T1000 (cell line): Measurements from ENCODE around the gene ZFYVE27.

ENCODE experiments used
- DNase-seq: peaks from one replicate; lab custom pipeline; 2025; ENCODE audit warnings: mixed read lengths; lab: John Stamatoyannopoulos, UW

The ZFYVE27 gene

DNA sequence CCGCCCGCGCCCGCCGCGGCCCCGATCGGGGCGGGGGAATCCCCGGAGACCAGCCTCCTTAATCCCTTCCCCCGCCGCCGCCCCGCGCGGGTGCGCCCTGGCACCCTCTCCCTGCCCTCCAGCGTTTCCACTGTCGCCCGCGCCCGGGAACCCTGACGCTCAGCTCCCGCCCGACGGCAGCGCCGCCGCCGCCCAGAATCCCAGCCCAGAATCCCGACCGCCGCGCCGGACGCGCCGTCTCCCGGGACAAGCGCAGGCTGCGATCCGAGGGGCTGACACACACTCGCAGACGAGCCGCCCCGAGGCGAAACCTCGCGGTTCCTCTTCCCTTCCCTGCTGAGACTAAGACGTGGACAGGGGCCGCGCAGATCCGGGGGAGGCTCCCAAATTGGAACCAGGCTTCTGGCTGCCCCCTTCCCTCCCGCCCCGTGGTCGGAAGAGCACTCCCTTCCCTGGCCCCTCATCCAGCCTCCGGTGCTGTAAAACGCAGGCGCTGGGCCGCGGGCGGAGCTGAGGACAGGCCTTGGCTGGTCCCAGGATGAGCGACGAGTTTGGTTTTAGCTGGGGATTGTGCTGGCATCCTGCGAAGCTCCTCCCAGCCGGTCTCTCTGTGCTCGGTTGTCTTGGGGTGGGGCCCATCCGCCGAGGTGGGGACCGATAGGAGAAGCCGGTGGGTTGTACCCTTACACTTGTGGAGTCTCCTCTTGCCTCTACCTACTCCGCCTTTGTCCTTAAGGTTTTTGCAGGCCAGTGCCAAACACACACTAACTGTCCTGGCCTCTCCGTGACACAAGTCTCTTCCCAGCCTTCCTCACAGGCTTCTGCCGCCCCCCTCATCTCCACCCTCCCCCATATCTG, 22.3 kb upstream of the ZFYVE27 start:
- DNase-seq, result peak; percentile 76

DNA sequence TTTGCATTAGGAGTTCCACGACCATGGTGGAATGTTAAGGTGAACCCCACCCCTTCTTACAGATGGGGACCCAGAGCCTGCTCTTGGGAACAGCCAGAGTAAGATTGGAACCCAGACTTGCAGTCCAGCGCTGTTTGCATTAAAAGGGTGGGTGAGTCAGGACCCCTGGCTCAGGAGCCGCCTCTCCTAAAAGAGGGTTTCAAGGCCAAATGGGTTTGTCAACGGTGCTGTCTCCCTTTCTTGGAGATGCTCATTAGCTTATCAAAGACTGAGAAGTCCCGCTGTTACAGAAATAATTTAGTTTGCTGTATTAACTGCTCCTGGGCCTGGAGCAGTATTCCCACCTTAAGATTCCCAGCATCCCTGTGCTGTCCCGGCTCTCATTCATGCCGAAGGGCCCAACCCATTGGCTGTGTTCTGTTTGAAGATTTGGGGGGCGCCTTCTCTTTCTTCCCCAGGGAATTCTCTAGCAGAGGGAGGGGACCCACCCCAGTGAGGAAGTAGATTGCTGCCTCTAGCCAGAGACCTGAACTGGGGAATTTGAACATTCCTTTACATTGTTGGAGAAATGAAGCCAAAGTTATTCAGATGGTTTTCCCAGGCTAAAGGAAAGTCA, 21.6 kb upstream of the ZFYVE27 start:
- no peak for DNase-seq

DNA sequence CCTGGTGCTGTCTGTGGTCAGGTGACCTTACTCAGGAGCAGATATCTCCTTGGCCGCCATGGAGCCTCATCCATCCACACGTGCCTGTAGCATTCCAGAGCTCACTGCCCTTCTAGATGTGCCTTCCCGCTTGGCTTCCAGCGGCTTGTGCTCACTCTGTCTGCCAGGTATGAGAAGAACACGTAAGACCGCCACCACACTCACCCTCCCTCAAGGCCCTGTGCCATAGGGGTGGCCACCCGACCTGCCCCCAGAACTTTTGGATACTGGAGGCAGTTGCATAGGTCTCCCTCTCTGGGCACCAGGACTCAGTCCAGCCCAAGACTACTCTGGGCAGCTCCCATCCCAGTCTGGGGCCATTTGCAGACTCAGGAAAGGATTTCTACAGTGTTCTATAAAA, 19.3 kb upstream of the ZFYVE27 start:
- no peak for DNase-seq

DNA sequence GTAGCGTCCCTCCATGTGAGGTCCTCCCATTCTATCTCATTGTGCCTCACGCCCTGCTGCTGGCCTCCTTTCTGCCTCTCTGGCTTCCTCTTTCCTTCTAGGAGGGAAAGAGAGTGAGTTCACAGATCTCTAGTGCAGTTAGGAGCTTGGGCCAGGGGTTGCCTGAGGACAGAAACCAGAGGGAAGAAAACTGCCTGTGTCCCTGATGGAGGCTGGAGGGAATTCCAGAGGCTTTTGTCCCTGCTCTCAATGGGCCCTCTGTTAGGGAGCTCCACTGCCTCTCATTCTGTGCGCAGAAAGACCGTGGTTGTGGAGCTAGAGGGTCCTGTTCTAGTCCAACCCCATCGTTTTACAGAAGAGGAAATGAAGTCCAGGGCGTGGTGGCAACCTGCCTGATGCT, 18.8 kb upstream of the ZFYVE27 start:
- no peak for DNase-seq

DNA sequence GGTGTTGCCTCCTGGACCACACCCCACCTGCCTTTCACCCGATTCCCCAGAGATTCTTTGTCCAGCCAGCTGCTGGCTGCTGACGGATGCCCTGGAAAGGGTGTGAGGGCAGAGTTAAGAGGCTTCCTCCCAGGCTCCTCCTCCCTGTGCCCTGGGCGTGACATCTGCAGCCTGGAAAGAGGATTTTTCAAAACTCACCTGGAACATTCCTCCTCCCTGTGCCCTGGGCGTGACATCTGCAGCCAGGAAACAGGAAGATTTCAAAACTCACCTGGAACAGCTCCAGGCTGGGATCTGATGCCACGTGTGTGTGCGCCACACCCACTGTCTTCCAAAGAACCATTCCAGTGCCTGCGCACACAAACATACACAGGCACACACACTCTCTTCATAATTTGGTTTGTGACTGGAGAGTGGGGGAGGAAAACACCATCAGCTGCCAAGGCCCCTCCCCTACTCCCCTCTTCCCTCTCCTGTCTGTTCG, 18.2 kb upstream of the ZFYVE27 start:
- DNase-seq, result no peak

DNA sequence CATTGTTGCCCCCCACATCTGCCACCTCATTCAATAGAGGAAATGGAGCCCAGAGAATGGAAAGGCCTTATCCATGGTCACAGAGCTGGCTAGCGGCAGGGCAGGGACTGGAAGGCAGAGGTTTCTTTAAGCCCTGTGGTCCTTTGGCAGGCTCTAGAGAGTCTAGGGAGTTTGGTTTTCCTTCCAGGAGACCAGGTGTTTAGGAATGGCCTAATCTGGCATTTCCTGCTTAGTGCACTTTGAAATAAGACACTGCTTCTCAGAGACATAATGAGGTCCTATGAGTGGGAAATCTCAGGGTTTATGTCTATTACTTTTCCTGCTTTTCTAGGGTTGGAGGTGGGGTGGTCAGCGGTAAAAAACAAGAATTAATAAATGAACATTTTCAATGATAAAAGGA, 17.3 kb upstream of the ZFYVE27 start:
- no peak for DNase-seq

DNA sequence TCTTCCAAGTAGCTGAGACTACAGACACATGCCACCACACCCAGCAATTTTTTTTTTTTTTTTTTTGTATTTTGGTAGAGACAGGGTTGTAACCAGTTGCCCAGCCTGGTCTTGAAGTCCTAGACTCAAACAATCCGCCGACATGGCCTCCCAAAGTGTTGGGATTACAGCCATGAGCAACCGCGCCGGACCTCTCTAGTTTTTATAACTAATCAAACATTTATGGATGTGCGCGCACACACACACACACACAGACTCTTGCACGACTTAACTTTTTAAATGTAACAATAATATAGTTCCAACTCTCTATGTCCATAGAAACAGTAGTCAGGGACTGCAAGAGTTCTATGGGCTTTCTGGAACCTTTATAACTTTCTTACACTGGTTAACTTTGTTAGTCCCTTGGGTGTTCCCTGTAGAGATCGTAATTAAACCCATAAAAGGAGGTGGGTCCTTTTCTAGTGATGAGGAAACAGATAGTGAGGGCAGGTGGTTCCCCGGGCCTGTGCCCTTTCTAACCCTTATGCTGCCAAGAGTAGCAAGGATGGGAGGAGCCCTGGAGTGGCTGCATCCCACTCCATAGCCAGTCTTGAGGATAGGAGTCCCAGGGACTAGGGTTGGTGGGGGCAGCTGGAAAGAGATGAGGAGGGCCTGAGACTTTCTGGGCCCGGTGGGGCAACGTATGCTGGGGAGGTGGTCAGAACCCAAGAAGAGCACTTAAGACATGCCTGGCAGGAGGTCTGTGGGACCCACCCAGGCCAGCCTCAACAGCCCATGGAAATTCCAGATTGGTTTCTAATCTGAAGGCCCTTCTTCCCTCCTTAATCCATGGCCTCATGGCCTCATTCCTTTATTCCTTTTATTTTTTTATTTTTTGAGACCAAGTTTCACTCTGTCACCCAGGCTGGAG, 14.8 kb upstream of the ZFYVE27 start:
- no peak for DNase-seq

DNA sequence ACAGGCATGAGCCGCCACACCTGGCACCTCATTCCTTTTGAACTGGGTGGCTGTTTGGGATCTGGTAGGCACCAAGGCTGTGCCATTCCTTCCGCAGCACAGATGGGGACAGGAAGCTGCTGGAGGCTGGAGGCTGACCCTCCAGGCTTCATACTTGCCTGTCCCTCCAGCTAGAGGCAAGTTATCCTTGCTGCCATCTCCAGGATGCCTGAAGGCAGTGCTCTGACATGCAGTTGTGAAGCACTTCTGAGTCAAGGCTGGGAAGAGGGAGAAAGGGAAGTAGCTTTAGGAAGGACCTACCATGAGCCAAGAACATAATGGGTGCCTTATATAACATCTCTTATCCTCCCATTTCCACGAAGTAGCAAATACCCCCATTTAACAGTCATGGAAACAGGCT, 13.9 kb upstream of the ZFYVE27 start:
- DNase-seq, result no peak

DNA sequence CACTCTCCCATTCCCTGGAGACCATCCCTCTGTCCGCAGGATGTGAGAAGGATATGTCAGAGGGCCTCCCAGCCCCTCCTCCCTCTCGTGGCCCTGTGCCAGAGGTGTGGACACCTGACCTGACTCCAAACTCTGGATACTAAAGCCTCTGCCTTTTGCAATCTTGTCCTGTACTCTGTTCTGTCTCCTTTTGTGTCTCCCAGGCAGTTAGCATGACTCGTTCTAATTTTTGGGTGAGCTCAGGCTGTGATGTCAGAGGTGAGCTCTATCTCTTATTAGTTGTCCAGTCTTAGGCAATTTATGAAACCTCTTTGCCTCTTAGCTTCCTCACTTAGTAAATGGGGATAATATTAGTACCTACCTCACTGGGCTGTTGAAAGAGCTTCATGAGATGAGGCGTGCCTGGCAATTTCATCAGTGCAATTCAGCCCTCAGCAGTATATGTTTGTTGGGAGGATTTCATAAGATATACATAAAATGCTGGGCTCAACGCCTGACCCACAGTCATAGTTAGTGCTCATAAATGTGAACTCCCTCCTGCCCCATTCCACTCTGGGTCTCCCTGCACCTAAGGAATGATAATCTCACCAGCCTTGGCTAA, 12.5 kb upstream of the ZFYVE27 start:
- no peak for DNase-seq

DNA sequence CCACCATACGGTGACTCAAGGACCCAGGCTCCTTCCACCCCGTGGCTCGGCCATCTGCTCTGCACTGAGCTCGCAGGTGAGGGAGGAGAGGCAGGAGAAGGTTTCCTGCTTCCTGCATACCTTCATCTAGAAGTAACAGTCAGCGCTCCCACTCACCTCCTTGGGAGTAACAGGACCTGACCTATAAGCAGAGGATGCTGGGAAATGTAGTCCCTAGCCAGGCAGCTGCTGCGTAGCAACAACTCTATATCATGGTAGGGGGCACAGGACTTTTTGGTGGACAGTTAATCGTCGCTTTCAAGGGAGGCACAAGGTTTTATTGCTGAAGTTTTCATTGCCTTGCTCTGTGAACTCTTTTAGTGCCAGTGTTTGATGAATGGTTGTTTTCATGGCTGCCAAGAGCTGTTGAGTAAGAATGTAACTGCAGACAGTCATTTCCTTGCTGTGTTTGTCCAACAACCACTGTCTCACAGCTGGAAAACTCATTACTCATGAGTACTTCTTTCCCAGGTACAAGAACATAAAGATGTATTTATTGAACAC, 10.2 kb upstream of the ZFYVE27 start:
- DNase-seq, result peak; percentile 36

DNA sequence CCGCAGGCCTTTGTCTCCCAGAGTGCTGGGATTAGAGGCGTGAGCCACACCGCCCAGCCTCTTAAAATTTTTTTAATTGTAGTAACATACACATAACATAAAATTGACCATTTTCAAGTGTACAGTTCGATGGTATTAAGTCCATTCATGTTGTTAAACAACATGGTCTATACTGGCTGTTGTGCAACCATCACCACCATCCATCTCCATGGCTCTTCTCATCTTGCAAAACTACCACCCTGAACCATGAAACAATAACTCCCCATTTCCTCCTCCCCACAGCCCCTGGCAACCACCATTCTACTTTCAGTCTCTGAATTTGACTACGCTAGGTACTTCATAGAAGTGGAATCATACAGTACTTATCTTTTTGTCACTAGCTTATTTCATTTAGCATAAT, 7.9 kb upstream of the ZFYVE27 start:
- DNase-seq, result no peak

DNA sequence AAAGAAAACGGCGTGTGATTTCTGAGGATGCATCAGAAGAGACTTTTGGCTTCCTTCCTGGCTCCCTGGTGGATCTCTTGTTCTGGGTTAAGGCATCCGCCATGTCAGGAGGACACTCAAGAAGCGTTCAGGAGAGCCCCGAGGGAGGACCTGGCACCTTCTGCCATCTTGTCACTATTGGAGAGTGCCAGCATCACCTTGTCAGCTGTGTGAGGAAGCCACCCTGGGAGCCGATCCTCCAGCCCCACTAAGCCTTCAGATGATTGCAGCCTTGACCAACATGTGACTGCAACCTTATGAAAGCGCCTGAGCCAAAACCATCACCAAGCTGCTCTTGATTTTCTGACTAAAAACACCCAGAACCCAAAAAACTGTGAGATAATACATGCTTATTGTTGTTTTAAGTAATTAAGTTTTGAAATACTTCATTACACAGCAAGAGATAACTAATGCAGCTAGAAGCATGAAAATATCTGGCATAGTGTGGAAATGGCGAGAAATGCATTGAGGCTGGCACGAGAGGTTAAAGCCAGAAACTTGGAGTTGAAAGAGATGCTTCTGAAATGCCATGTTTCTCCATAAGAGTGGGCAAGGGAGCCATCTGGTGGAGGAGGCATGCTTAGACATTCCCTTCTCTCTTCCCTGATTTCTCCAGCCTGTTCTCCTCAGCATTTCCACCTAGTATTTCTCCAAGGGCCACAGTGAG, 5.4 kb upstream of the ZFYVE27 start:
- DNase-seq, result peak; percentile 70

DNA sequence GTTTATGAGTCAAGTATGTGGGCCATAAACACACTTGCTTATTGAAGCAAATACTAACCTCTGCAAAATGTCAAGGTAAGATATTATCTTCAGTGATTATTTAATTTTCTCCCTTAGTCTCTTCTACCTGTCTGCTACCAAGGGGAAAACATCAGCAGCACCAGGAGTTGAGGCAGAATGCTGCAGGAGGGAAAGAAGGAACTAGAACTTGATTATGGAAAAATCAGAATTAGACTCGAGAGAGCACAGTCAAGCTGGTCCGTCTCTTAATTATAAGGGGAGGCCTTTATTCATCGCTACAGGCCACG, 4.9 kb upstream of the ZFYVE27 start:
- DNase-seq, result no peak

DNA sequence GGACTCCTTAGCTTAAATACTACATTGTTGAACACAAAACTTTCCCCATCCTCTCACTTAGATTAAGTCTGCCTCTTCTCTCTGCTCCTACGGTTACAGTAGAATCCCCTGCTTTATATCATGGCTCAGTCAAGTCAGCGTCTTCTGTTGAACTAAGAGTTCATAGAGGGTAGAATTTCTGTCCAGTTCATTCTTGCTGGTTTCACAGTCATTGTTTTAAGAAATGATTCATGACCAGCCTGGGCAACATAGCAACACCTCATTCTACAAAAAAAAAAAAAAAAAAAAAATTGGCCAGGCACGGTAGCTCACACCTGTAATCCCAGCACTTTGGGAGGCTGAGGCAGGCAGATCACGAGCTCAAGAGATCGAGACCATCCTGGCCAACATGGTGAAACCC, 3.7 kb upstream of the ZFYVE27 start:
- DNase-seq, result no peak

DNA sequence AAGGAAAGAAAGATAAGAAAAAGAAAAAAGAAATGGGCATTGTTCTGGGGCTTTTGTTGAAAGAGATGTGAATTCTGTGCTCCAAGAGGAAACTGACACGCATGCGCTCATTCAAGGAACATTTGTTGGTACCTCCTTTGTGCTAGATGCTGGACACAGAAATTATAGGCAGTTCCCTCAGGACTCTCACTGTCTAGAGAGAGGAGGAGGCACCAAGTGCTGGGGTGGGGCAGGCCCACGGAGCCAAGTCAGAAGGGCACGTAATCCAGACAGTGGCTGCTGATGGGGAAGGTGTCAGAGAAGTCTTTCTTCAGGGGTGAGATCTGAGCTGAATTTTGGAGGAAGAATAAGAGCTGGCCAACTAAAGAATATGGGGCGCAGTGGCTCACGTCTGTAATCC, 2.9 kb upstream of the ZFYVE27 start:
- DNase-seq, result no peak

DNA sequence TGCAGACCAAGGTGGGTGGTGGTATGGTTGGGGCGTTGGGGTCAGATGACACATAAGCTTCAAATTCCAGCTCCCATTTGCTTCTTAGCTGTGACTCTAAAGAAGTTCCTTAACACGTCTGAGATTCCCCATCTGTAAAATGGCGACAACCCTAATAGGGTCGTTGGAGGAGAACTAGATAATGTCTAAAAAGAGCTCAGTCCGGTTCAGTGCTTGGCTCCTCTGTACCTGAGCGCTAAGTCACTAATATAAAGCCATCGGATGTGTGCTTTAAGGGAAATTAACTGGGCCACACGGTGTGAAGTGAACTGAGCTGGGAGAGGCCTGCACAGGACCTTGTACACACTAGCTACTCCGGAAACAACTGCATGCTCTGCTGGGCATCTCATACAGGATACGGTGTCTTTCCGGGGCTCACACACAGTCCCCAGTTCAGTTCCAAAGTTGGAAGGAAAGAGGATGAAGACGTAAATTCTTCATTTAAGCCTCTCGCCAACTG, 476 bp upstream of the ZFYVE27 start:
- no peak for DNase-seq

DNA sequence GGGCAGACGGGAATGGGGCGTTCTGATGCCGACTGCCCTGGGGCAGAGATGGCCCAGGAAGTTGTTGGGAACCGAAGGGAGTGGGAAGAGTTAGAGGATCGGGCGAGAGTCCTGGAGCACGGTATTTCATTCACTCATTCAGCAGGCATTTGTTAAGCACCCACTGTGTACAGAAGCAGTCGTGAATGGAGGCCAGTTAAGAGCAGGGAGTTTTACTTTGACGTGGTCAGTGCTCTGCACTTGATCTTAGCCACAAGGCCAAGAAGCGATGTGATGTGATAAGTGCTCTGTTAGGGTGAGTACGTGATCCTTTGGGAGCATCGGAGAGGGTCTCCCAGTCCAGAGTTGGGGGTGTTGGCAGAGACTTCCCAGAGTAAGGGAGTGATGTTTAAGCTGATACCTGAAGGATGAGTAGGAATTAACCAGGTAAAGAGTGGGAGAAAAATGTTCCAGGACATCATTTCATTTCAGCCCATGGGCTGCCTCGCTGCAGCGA, 890 bp downstream of the ZFYVE27 start:
- no peak for DNase-seq

DNA sequence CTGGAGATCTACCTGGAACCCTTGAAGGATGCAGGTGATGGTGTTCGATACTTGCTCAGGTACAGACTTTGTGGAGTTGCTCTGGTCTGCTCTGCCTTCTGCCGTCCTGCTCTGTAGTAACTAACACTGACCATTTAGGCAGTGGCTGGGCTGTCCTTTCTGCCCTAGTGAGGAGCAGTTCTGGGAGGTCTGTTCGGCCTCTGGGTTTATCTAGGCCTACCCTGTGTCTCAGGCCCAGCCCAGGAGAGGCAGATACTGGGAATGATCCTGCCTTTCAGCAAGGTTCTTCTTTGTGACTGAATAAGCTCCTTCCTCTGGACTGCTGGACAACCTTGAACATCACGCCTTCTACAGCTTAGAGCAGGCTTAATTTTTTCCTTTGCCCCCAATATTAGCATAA, 1.7 kb downstream of the ZFYVE27 start:
- no peak for DNase-seq

DNA sequence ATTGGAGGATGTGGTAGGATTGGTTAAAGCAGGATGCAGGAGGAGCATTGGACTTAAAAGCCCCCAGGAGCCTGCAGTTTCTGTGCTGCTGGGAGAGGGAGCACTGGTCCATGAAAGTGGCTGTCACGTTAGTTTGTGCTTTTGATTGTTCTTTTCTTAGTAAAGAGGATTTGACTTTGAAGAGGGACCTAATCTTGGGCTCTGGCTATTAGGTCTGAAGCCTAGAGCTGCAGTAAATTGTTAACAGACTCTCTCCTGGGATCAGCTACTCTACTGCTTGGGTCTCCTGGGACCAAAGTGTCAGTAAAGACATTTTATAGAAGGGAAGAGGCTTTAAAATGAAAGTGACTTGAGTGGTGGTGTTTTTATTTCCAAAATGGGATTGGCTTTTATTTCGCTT, 3.7 kb downstream of the ZFYVE27 start:
- DNase-seq, result no peak

DNA sequence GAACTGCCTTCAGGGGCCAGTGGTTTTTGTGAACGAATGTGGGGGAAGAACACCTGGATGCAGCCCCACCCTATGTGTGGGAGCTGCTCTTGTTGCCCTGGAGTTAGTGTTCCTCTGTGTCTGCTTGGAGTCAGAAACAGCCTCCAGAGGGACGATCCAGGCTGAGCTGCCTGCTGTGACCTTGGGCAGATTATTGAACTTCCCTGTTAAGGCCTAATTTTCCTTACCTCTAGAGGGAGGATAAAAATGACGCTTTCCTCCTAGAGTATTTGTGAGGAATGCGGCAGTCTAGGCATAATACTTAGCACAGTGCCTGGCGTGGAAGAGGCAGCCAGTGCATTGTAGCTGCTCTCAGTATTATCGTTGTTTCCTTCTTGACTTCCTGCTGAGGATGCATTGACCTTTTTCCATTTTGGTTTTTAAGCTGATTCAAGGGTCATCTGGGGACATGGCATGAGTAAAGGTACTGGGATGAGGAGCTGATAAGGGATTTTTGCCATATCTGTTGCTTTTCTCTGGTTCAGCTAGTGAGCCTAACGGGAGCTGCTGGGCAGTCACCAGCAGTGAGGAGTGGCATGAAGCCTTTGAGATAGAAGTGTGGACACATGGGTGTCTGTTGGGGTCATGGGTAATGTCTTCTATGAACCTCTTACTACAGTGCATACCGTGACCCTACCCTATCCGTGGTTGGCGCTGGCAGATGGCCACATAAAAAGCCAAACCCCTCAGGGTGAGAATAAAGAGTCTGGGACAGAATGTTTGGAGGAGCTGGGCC, 6.4 kb downstream of the ZFYVE27 start:
- no peak for DNase-seq
